ENCODE measurements around the gene PEAR1. TPM values are rescaled to one million over a fixed set of nuclear protein-coding genes. Genes with fewer than 3 reads are reported as not detected.

The PEAR1 gene
- total RNA-seq, 1 experiment from 2014 or later, result 0.39 TPM

DNA sequence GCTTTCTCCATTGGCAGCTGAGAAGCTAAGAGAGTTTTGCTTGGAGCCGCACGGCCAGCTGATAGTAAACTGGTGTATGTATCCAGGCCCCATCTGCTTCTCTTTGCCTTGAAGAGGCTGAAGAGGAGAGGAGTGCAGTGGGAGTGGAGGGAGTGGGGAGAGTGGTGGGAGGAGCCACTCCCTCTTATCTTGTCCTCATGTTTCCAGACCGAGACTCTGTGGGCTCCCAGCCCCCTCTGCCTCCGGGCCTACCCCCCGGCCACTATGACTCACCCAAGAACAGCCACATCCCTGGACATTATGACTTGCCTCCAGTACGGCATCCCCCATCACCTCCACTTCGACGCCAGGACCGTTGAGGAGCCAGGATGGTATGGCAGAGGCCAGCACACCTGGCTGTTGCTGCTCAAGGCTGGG is 20.9 kb downstream of the PEAR1 start:
- no peaks in the 10 kb centered on the region for H3K36me3 Mint-ChIP-seq (ENCODE audit: insufficient read depth in 1 of 3, low read depth in 3 of 3)
- peaks cover 8 to 22% of the 10 kb centered on the region in 2 experiments for H3K4me1 Mint-ChIP-seq
- H4K20me1 ChIP-seq (ENCODE audit: control insufficient read depth, insufficient read depth, insufficient read length), result no peaks in the 10 kb centered on the region
- H4K8ac ChIP-seq (replicated peaks; ENCODE audit: insufficient read length, low read depth, low read length), result no peak overlapping the region
- no peaks in the 10 kb centered on the region for H3K79me2 ChIP-seq (ENCODE audit: insufficient read depth, low read length)
- no peaks in the 10 kb centered on the region for H3K4me1 ChIP-seq (ENCODE audit: insufficient read depth, low read length)
- no peak overlapping the region for H3K4me2 ChIP-seq (ENCODE audit: insufficient read depth, insufficient read length, low read length)
- no peaks in the 10 kb centered on the region for H3K23me2 ChIP-seq (ENCODE audit: insufficient read length, low read depth, low read length, poor library complexity, severe bottlenecking)
- no peak for DNase-seq
- no peak overlapping the region for H2BK5ac ChIP-seq (ENCODE audit: insufficient read length, low read length)
- no peak overlapping the region for H4K5ac ChIP-seq (ENCODE audit: insufficient read length, low read depth, low read length)
- no peaks in the 10 kb centered on the region for H3K9me3 ChIP-seq (ENCODE audit: control insufficient read depth, low read depth, low read length)
- H3K23ac ChIP-seq (ENCODE audit: insufficient read length, low read depth, low read length), result no peak overlapping the region
- H3K9ac ChIP-seq (ENCODE audit: extremely low read depth, insufficient read length, low read length), result no peak overlapping the region
- no peak overlapping the region for H3K4me3 Mint-ChIP-seq
- H2BK12ac ChIP-seq (ENCODE audit: insufficient read length, low read depth, low read length), result no peak overlapping the region
- no peak overlapping the region for H3T11ph ChIP-seq (ENCODE audit: low read length)
- H3K27ac Mint-ChIP-seq, result no peak overlapping the region
- no peaks in the 10 kb centered on the region; the same call in 1 of the 2 replicates for H3K27me3 ChIP-seq (ENCODE audit: insufficient read depth, low read length)
- H3K79me1 ChIP-seq (ENCODE audit: insufficient read depth, low read depth, low read length, poor library complexity, severe bottlenecking), result no peaks in the 10 kb centered on the region
- no CpG with 5 or more reads among the region's 9 CpGs for WGBS (ENCODE audit: extremely low coverage, insufficient read length, low lambda C conversion rate)
- H2AFZ ChIP-seq (ENCODE audit: low read length), result no peak overlapping the region
- H3K18ac ChIP-seq (ENCODE audit: insufficient read length, low read depth, low read length), result no peak overlapping the region
- H2BK20ac ChIP-seq (ENCODE audit: low read depth, low read length, poor library complexity, severe bottlenecking), result no peak overlapping the region
- H3K27ac ChIP-seq (ENCODE audit: insufficient read length, low read depth, low read length), result no peak overlapping the region
- H4K91ac ChIP-seq (ENCODE audit: insufficient read length, low read depth, low read length), result no peak overlapping the region
- no peak overlapping the region for H3K4ac ChIP-seq (ENCODE audit: low read depth, low read length)
- no peak overlapping the region for H3K56ac ChIP-seq (ENCODE audit: insufficient read length, low read depth, low read length)
- H2AK5ac ChIP-seq (ENCODE audit: insufficient read length, low read length), result no peak overlapping the region
- TF ChIP-seq, protein P1, sequence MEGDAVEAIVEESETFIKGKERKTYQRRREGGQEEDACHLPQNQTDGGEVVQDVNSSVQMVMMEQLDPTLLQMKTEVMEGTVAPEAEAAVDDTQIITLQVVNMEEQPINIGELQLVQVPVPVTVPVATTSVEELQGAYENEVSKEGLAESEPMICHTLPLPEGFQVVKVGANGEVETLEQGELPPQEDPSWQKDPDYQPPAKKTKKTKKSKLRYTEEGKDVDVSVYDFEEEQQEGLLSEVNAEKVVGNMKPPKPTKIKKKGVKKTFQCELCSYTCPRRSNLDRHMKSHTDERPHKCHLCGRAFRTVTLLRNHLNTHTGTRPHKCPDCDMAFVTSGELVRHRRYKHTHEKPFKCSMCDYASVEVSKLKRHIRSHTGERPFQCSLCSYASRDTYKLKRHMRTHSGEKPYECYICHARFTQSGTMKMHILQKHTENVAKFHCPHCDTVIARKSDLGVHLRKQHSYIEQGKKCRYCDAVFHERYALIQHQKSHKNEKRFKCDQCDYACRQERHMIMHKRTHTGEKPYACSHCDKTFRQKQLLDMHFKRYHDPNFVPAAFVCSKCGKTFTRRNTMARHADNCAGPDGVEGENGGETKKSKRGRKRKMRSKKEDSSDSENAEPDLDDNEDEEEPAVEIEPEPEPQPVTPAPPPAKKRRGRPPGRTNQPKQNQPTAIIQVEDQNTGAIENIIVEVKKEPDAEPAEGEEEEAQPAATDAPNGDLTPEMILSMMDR (conservative IDR thresholded peaks at IDR 0.05), result no peak
- H3K9me3 Mint-ChIP-seq, result no peaks in the 10 kb centered on the region; a peak in 2 of 5 replicates
- no peak overlapping the region for H3K14ac ChIP-seq (ENCODE audit: insufficient read depth, low read length)
- H2BK120ac ChIP-seq (ENCODE audit: low read depth, low read length, poor library complexity, severe bottlenecking), result no peak overlapping the region
- H3K27me3 Mint-ChIP-seq (ENCODE audit: low read depth), result peaks cover 61% of the 10 kb centered on the region
- no peak overlapping the region for H2BK15ac ChIP-seq (ENCODE audit: low read depth, low read length)
